Tibial nerve (tissue), 4 donors: Measurements from ENCODE around the gene GFPT2.

ENCODE experiments used
- CTCF ChIP-seq, 5 experiments: fragments of 200-600 bp in 3 of 5; fragments of 450-650 bp in 2 of 5; sonication (generic) in 3 of 5; IDR thresholded peaks; one replicate each; pipeline ENCODE4 v1.5.1; 2016 to 2019; ENCODE audit warnings: antibody characterized with exemption in 5 of 5, mild to moderate bottlenecking in 3 of 5, moderate library complexity in 2 of 5
- EP300 ChIP-seq, 2 donors: sonication (generic); formaldehyde crosslinking; IDR thresholded peaks; one replicate each; pipeline ENCODE4 v1.6.1; 2017; ENCODE audit warnings: antibody characterized with exemption in 2 of 2, mild to moderate bottlenecking in 1 of 2
- POLR2A ChIP-seq, 2 donors: fragments of 450-650 bp; IDR thresholded peaks; one replicate each; pipeline ENCODE4 v1.6.1; 2017; ENCODE audit warnings: antibody characterized with exemption in 2 of 2, mild to moderate bottlenecking in 2 of 2, moderate library complexity in 2 of 2

GRCh38 chr5:180341595-180341994, 11.5 kb downstream of the GFPT2 start:
- no peak for TF ChIP-seq CTCF (IDR thresholded peaks at IDR 0.05)
- TF ChIP-seq POLR2A (IDR thresholded peaks at IDR 0.05) = no peak
- TF ChIP-seq EP300 (IDR thresholded peaks at IDR 0.05) = no peak
